HL-60 (cell line): Measurements from ENCODE around the gene PDE4B.

Experiments used
- CTCF ChIP-seq: IDR thresholded peaks from one replicate; pipeline ENCODE4 v1.5.1; 2011; ENCODE audit warnings: low read length, control low read depth, inconsistent platforms; ENCODE audit not compliant: insufficient read depth
- GABPA ChIP-seq: IDR thresholded peaks from 2 replicates; pipeline ENCODE4 v1.6.1; 2012; ENCODE audit warnings: low read depth

- no peak for TF ChIP-seq CTCF
- no peak for TF ChIP-seq GABPA
Measured at GRCh38 chr1:66354311-66355201, 561.9 kb downstream of the PDE4B start.
